OCI-LY7 (cell line): Measurements from ENCODE around the gene KNDC1. TPM values are rescaled to one million over a fixed set of nuclear protein-coding genes. Genes with fewer than 3 reads are reported as not detected.

Experiments
- BruUV-seq: library from RNA; stranded (reverse); fragments of 400-500 nt; replicated peaks from 2 replicates; lab custom pipeline; 2021; lab: Mats Ljungman, UMichigan
- CTCF ChIA-PET: fragments of 300-600 bp; sonication (Branson Sonifier 250); formaldehyde crosslinking; loops from one replicate; lab custom pipeline; 2022; ENCODE audit warnings: antibody characterized with exemption; ENCODE audit not compliant: unreplicated experiment; lab: Charles Lee
- POLR2A ChIA-PET: fragments of 300-600 bp; sonication (Branson Sonifier 250); formaldehyde crosslinking; loops from one replicate; lab custom pipeline; 2022; ENCODE audit warnings: antibody characterized with exemption; lab: Charles Lee
- DNase-seq: peaks from one replicate; pipeline ENCODE4 v3.0.0-alpha.2; 2015; ENCODE audit warnings: low spot score
- H2AFZ ChIP-seq: fragments of 200-600 bp; sonication (generic), shearing (Covaris generic); 2 replicates; pipeline ENCODE4 v1.6.1; 2014; ENCODE audit warnings: mild to moderate bottlenecking, antibody characterized with exemption, low read length, moderate library complexity
- H3K27ac ChIP-seq: fragments of 200-600 bp; sonication (generic); 2 replicates; pipeline ENCODE4 v1.5.1; 2014; ENCODE audit warnings: mixed run types, low read depth, mild to moderate bottlenecking, moderate library complexity, low read length, inconsistent platforms; ENCODE audit not compliant: poor library complexity, severe bottlenecking
- H3K36me3 ChIP-seq: fragments of 200-600 bp; sonication (generic); 2 replicates; pipeline ENCODE4 v1.6.1; 2014; ENCODE audit warnings: mild to moderate bottlenecking, antibody characterized with exemption, low read length, moderate library complexity, mixed read lengths; ENCODE audit not compliant: insufficient read depth
- H3K4me1 ChIP-seq: fragments of 200-600 bp; sonication (generic); 2 replicates; pipeline ENCODE4 v1.5.1; 2014; ENCODE audit warnings: mild to moderate bottlenecking, low read length; ENCODE audit not compliant: insufficient read depth, poor library complexity, severe bottlenecking
- H3K4me2 ChIP-seq: fragments of 200-600 bp; sonication (generic); 2 replicates; pipeline ENCODE4 v1.6.1; 2014; ENCODE audit warnings: mild to moderate bottlenecking, low read length
- H3K4me3 ChIP-seq: fragments of 200-600 bp; sonication (generic); 2 replicates; pipeline ENCODE4 v1.5.1; 2014; ENCODE audit warnings: mild to moderate bottlenecking, low read depth, low read length; ENCODE audit not compliant: poor library complexity, severe bottlenecking
- H3K79me2 ChIP-seq: fragments of 200-600 bp; sonication (generic); 2 replicates; pipeline ENCODE4 v1.6.1; 2016; ENCODE audit warnings: low read depth, mild to moderate bottlenecking, low read length, moderate library complexity, mixed read lengths; ENCODE audit not compliant: insufficient read depth
- H3K9me2 ChIP-seq: fragments of 200-600 bp; sonication (generic); 2 replicates; pipeline ENCODE4 v1.6.1; 2016; ENCODE audit warnings: mild to moderate bottlenecking, low read length, mixed read lengths; ENCODE audit not compliant: insufficient read depth
- H3K9me3 ChIP-seq: fragments of 200-600 bp; sonication (generic); 2 replicates; pipeline ENCODE4 v1.6.1; 2014; ENCODE audit warnings: mild to moderate bottlenecking, mixed run types, low read length, mixed read lengths
- H4K20me1 ChIP-seq: fragments of 200-600 bp; sonication (generic); 2 replicates; pipeline ENCODE4 v1.6.1; 2014; ENCODE audit warnings: mild to moderate bottlenecking, antibody characterized with exemption, low read length, moderate library complexity, mixed read lengths; ENCODE audit not compliant: insufficient read depth
- EZH2phosphoT487 ChIP-seq: fragments of 200-600 bp; sonication (generic); IDR thresholded peaks from 2 replicates; pipeline ENCODE4 v1.6.1; 2018; ENCODE audit warnings: low read depth, borderline replicate concordance, mild to moderate bottlenecking, mixed run types, antibody characterized with exemption, low read length, moderate library complexity, mixed read lengths
- intact Hi-C: fragments of 100-400 bp; cut with micrococcal nuclease; formaldehyde crosslinking; loops from one replicate; pipeline ENCODE4 v1.10.0; 2022; ENCODE audit not compliant: unreplicated experiment
- total RNA-seq, 2 experiments: library from RNA; depleted of rRNA in 1 of 2; stranded (reverse); fragments of >200 nt in 1 of 2; shearing (Covaris generic) in 1 of 2; gene quantifications; 2 replicates each; pipeline ENCODE4 v1.2.3, GENCODE V29; 2014 to 2022
- TF ChIP-seq, protein P1 (sequence below): fragments of 200-600 bp; sonication (generic); conservative IDR thresholded peaks from 2 replicates; pipeline ENCODE4 v1.5.1; 2014; ENCODE audit warnings: mild to moderate bottlenecking, antibody characterized with exemption, low read length, moderate library complexity, mixed read lengths

The KNDC1 gene
- total RNA-seq, 2 experiments from 2014 or later: not detected

DNA sequence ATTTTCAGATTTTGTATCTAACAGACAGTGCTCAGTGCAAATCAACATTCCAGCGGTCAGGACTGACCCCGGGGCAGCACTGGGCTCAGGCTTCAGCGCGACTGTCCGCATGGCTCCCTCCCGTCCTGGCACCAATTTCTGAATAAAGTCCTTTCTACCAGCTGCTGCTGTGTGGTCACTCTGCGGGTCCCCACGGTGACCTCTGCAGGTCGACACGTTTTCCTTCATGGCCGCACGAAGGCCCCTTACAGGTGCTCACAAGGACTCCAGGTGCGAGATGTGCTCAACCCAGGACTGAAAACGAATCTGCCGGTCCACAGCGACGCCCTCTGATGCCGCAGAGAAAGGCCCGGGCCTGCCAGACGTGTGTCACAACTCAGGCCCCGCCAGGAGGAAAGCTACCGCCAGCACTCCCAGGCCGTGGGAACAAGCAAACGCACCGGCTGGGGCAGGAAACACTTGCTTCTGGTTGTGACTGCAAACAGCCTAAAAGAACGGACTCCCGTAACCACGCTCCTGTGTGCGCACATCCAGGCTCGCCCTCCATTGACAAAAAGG lies 66.3 kb downstream of the KNDC1 start:
- no peak overlapping the region for H2AFZ ChIP-seq
- no peaks in the 10 kb centered on the region for H3K36me3 ChIP-seq
- H3K4me1 ChIP-seq: no peaks in the 10 kb centered on the region
- H4K20me1 ChIP-seq: no peaks in the 10 kb centered on the region
- intact Hi-C loops: no loop called here
- H3K4me3 ChIP-seq: no peak overlapping the region
- H3K27ac ChIP-seq: no peak overlapping the region
- CTCF ChIA-PET: no interaction called here
- POLR2A ChIA-PET: no interaction called here
- H3K79me2 ChIP-seq: no peaks in the 10 kb centered on the region
- no peak for TF ChIP-seq EZH2phosphoT487
- TF ChIP-seq, protein P1, sequence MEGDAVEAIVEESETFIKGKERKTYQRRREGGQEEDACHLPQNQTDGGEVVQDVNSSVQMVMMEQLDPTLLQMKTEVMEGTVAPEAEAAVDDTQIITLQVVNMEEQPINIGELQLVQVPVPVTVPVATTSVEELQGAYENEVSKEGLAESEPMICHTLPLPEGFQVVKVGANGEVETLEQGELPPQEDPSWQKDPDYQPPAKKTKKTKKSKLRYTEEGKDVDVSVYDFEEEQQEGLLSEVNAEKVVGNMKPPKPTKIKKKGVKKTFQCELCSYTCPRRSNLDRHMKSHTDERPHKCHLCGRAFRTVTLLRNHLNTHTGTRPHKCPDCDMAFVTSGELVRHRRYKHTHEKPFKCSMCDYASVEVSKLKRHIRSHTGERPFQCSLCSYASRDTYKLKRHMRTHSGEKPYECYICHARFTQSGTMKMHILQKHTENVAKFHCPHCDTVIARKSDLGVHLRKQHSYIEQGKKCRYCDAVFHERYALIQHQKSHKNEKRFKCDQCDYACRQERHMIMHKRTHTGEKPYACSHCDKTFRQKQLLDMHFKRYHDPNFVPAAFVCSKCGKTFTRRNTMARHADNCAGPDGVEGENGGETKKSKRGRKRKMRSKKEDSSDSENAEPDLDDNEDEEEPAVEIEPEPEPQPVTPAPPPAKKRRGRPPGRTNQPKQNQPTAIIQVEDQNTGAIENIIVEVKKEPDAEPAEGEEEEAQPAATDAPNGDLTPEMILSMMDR: no peak
- no peaks in the 10 kb centered on the region for H3K9me2 ChIP-seq
- no peaks in the 10 kb centered on the region for H3K9me3 ChIP-seq
- BruUV-seq: no TSS peak
- H3K4me2 ChIP-seq: no peak overlapping the region
- DNase-seq: no peak

DNA sequence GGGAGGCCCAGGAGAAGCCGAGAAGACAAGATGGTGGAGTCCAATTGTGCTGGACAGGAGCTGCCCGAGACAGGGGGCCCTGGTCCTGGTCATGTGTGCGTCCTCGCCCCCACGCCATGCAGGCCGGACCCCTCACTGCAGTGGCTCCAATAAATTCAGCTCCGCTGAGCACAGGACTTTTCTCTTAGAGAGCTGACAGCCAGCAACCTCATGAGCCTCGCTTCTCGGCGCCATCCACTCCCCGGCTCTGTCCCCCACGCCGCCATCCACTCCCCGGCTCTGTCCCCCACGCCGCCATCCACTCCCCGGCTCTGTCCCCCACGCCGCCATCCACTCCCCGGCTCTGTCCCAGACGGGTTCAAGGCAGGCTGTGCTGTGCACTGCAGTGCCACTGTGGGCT lies 67.2 kb downstream of the KNDC1 start:
- CTCF ChIA-PET: no interaction called here

More for the DNA sequence above, 67.2 kb downstream of the KNDC1 start:
- POLR2A ChIA-PET: no interaction called here
- H4K20me1 ChIP-seq: no peaks in the 10 kb centered on the region
- H3K9me2 ChIP-seq: no peaks in the 10 kb centered on the region
- TF ChIP-seq, protein P1: no peak
- no peak for TF ChIP-seq EZH2phosphoT487
- H3K27ac ChIP-seq: no peak overlapping the region
- no peaks in the 10 kb centered on the region for H3K9me3 ChIP-seq
- no peak for DNase-seq
- H3K4me3 ChIP-seq: no peak overlapping the region
- H2AFZ ChIP-seq: no peak overlapping the region
- H3K4me2 ChIP-seq: no peak overlapping the region
- no peaks in the 10 kb centered on the region for H3K4me1 ChIP-seq
- H3K79me2 ChIP-seq: no peaks in the 10 kb centered on the region
- intact Hi-C loops: no loop called here
- no TSS peak for BruUV-seq
- H3K36me3 ChIP-seq: no peaks in the 10 kb centered on the region
